Central memory CD8-positive, alpha-beta T cell (primary cell): ENCODE results near the gene ATP11A.

ENCODE experiments used
- ATAC-seq: fragments of 150-1000 bp; cut with Tn5 transposase; replicated peaks from 2 replicates; pipeline ENCODE4 v1.10.0; 2022; ENCODE audit warnings: mild to moderate bottlenecking, moderate FRiP score, moderate number of reproducible peaks; ENCODE audit not compliant: poor library complexity, severe bottlenecking; ENCODE audit errors: extremely low read depth
- DNase-seq, 2 donors: peaks; one replicate each; pipeline ENCODE4 v3.0.0; 2021; ENCODE audit warnings: low spot score in 2 of 2
- H3K27ac Mint-ChIP-seq: one replicate; pipeline ENCODE4 v1.8.0; 2022; ENCODE audit warnings: low read depth, mild to moderate bottlenecking, moderate library complexity, mixed read lengths
- H3K27me3 Mint-ChIP-seq: one replicate; pipeline ENCODE4 v1.8.0; 2022; ENCODE audit warnings: mixed read lengths
- H3K36me3 Mint-ChIP-seq: one replicate; pipeline ENCODE4 v1.8.0; 2022; ENCODE audit warnings: mild to moderate bottlenecking, moderate library complexity, mixed read lengths; ENCODE audit not compliant: insufficient read depth
- H3K4me1 Mint-ChIP-seq: one replicate; pipeline ENCODE4 v1.8.0; 2022; ENCODE audit warnings: mixed read lengths
- H3K4me3 Mint-ChIP-seq: one replicate; pipeline ENCODE4 v1.8.0; 2022; ENCODE audit warnings: mild to moderate bottlenecking, moderate library complexity, mixed read lengths
- H3K9me3 Mint-ChIP-seq: one replicate; pipeline ENCODE4 v1.8.0; 2022; ENCODE audit warnings: mixed read lengths

The ATP11A gene

GRCh38 chr13:112688560-112689302, 1.1 kb upstream of the ATP11A start:
- DNase-seq: no peak

GRCh38 chr13:112690283-112690929, 568 bp downstream of the ATP11A start:
- Mint-ChIP-seq H3K36me3 (peaks cover 11% of the 10 kb centered on the region), H3K4me3 (peak overlapping the region; percentile 79), H3K27ac (peak overlapping the region; percentile 82), H3K9me3 (no peaks in the 10 kb centered on the region), H3K27me3 (no peaks in the 10 kb centered on the region), H3K4me1 (peaks cover 46% of the 10 kb centered on the region)
- ATAC-seq: peak; percentile 8
- DNase-seq: no peak

More at GRCh38 chr13:112688560-112689302, 1.1 kb upstream of the ATP11A start:
- Mint-ChIP-seq H3K27ac (peak overlapping the region; percentile 56), H3K27me3 (no peaks in the 10 kb centered on the region), H3K4me1 (peaks cover 37% of the 10 kb centered on the region), H3K4me3 (peak overlapping the region; percentile 79), H3K36me3 (peaks cover 11% of the 10 kb centered on the region), H3K9me3 (no peaks in the 10 kb centered on the region)
- no peak for ATAC-seq

- no peak overlapping the region for H3K27ac Mint-ChIP-seq
- DNase-seq: no peak
- H3K27me3 Mint-ChIP-seq: no peaks in the 10 kb centered on the region
- no peaks in the 10 kb centered on the region for H3K9me3 Mint-ChIP-seq
- H3K4me3 Mint-ChIP-seq: peak overlapping the region; percentile 79
- ATAC-seq: no peak
- H3K36me3 Mint-ChIP-seq: peaks cover 11% of the 10 kb centered on the region
- H3K4me1 Mint-ChIP-seq: peaks cover 46% of the 10 kb centered on the region
Observed at GRCh38 chr13:112692104-112692503, 2.3 kb downstream of the ATP11A start.

GRCh38 chr13:112692586-112692985, 2.7 kb downstream of the ATP11A start:
- ATAC-seq (no peak), DNase-seq (no peak)
- Mint-ChIP-seq H3K4me1 (peaks cover 46% of the 10 kb centered on the region), H3K27me3 (no peaks in the 10 kb centered on the region), H3K9me3 (no peaks in the 10 kb centered on the region), H3K36me3 (peaks cover 11% of the 10 kb centered on the region), H3K27ac (no peak overlapping the region), H3K4me3 (peak overlapping the region; percentile 79)

- Mint-ChIP-seq H3K27ac (no peak overlapping the region), H3K4me3 (no peak overlapping the region), H3K36me3 (peaks cover 10% of the 10 kb centered on the region), H3K9me3 (no peaks in the 10 kb centered on the region), H3K4me1 (peaks cover 38% of the 10 kb centered on the region), H3K27me3 (no peaks in the 10 kb centered on the region)
- DNase-seq (no peak), ATAC-seq (no peak)
Observed at GRCh38 chr13:112693831-112694497, 4.1 kb downstream of the ATP11A start.

- DNase-seq: no peak
- no peak for ATAC-seq
- Mint-ChIP-seq H3K4me3 (no peak overlapping the region), H3K27me3 (no peaks in the 10 kb centered on the region), H3K4me1 (peaks cover 36% of the 10 kb centered on the region), H3K9me3 (no peaks in the 10 kb centered on the region), H3K27ac (no peak overlapping the region), H3K36me3 (peaks cover 8% of the 10 kb centered on the region)
Observed at GRCh38 chr13:112695121-112695520, 5.3 kb downstream of the ATP11A start.

- peaks cover 30% of the 10 kb centered on the region for H3K4me1 Mint-ChIP-seq
- ATAC-seq: no peak
- DNase-seq: no peak
- no peaks in the 10 kb centered on the region for H3K9me3 Mint-ChIP-seq
- no peak overlapping the region for H3K27ac Mint-ChIP-seq
- H3K36me3 Mint-ChIP-seq: peaks cover 5% of the 10 kb centered on the region
- no peak overlapping the region for H3K4me3 Mint-ChIP-seq
- H3K27me3 Mint-ChIP-seq: no peaks in the 10 kb centered on the region
Observed at GRCh38 chr13:112696001-112696868, 6.4 kb downstream of the ATP11A start.

- Mint-ChIP-seq H3K4me3 (no peak overlapping the region), H3K4me1 (peaks cover 23% of the 10 kb centered on the region), H3K27me3 (no peaks in the 10 kb centered on the region), H3K9me3 (no peaks in the 10 kb centered on the region), H3K36me3 (peaks cover 2% of the 10 kb centered on the region), H3K27ac (no peak overlapping the region)
- DNase-seq: no peak
- ATAC-seq: no peak
Observed at GRCh38 chr13:112696869-112697465, 7.1 kb downstream of the ATP11A start.

- Mint-ChIP-seq H3K4me1 (peaks cover 21% of the 10 kb centered on the region), H3K27me3 (no peaks in the 10 kb centered on the region), H3K4me3 (no peak overlapping the region), H3K9me3 (no peaks in the 10 kb centered on the region), H3K27ac (no peak overlapping the region), H3K36me3 (peaks cover 2% of the 10 kb centered on the region)
- ATAC-seq: no peak
- no peak for DNase-seq
Observed at GRCh38 chr13:112697756-112698655, 8.2 kb downstream of the ATP11A start.

- H3K9me3 Mint-ChIP-seq: no peaks in the 10 kb centered on the region
- ATAC-seq (no peak), DNase-seq (no peak)
- H3K27me3 Mint-ChIP-seq: no peaks in the 10 kb centered on the region
- no peak overlapping the region for H3K4me3 Mint-ChIP-seq
- H3K27ac Mint-ChIP-seq: no peak overlapping the region
- H3K4me1 Mint-ChIP-seq: peaks cover 25% of the 10 kb centered on the region
- H3K36me3 Mint-ChIP-seq: no peaks in the 10 kb centered on the region
Observed at GRCh38 chr13:112699322-112699918, 9.6 kb downstream of the ATP11A start.
